Urinary bladder (tissue), 4 donors: ENCODE data around the gene SP6. TPM values are rescaled to one million over a fixed set of nuclear protein-coding genes. Genes with fewer than 3 reads are reported as not detected.
A peak's percentile ranks its signal among the peaks of the same experiment; 100 is the strongest.

Experiments used
- DNase-seq: peaks from one replicate; pipeline ENCODE4 v3.0.0-alpha.2; 2015; ENCODE audit errors: extremely low spot score
- H3K27ac ChIP-seq: one replicate; pipeline ENCODE4 v1.5.1; 2013; ENCODE audit warnings: low read depth, mild to moderate bottlenecking, moderate library complexity
- H3K36me3 ChIP-seq: one replicate; pipeline ENCODE4 v1.6.1; 2013; ENCODE audit warnings: mild to moderate bottlenecking, moderate library complexity; ENCODE audit not compliant: insufficient read depth
- H3K4me1 ChIP-seq: one replicate; pipeline ENCODE4 v1.6.1; 2013; ENCODE audit warnings: mild to moderate bottlenecking, moderate library complexity; ENCODE audit not compliant: insufficient read depth
- H3K4me3 ChIP-seq: one replicate; pipeline ENCODE4 v1.5.1; 2013; ENCODE audit warnings: low read depth, low read length
- WGBS: extraction: QIAGEN DNeasy Blood & Tissue Kit; methylation state at CpG from one replicate; pipeline ENCODE4 v1.1.7; 2013; 5-methylcytosine and 5-hydroxymethylcytosine counted together
- polyA plus RNA-seq: library from polyadenylated mRNA; stranded (reverse); fragments of 200-250 nt; gene quantifications from one replicate; pipeline ENCODE4 v1.2.3, GENCODE V29; 2013
- total RNA-seq: library from RNA; depleted of rRNA; stranded (reverse); fragments of >200 nt; gene quantifications from one replicate; pipeline ENCODE4 v1.2.3, GENCODE V29; 2014
- donor health status: healthy with polysubstance abuse.
- donor health status: healthy.

The SP6 gene
- total and polyA plus RNA-seq, 2 donors = 2.2 to 2.3 TPM

GRCh38 chr17:47841488-47842291 is 9.3 kb downstream of the SP6 start:
- no peak for DNase-seq
- Histone ChIP-seq H3K4me1 (no peaks in the 10 kb centered on the region), H3K27ac (no peak overlapping the region), H3K36me3 (no peaks in the 10 kb centered on the region), H3K4me3 (no peak overlapping the region)
- WGBS = 63% methylated on average over 16 of the region's 16 CpGs

- peak within 1 kb of the TSS; percentile 54 for H3K4me3 ChIP-seq
- under 1% methylated on average over 55 of the region's 55 CpGs for WGBS
- peak; percentile 43 for DNase-seq
- no peaks in the 10 kb centered on the region for H3K36me3 ChIP-seq
- H3K4me1 ChIP-seq = no peaks in the 10 kb centered on the region
- H3K27ac ChIP-seq = no peak within 1 kb of the TSS
These were observed 10.0 kb downstream of the SP6 start, which contains the start of gene SCRN2 for GRCh38 chr17:47840742-47841487. TSS of gene SCRN2 (minus strand) at chr17:47841273. CDS start at chr17:47840843, 430 bp downstream.

- DNase-seq = no peak
- no peak overlapping the region for H3K27ac ChIP-seq
- H3K36me3 ChIP-seq = no peaks in the 10 kb centered on the region
- WGBS = 47% methylated on average over 17 of the region's 17 CpGs
- no peaks in the 10 kb centered on the region for H3K4me1 ChIP-seq
- H3K4me3 ChIP-seq = peak overlapping the region; percentile 54
These were observed 10.8 kb downstream of the SP6 start for GRCh38 chr17:47840001-47840741.

- no peaks in the 10 kb centered on the region for H3K4me1 ChIP-seq
- H3K4me3 ChIP-seq = no peak overlapping the region
- no peak for DNase-seq
- no peak overlapping the region for H3K27ac ChIP-seq
- 90% methylated on average over 5 of the region's 5 CpGs for WGBS
- no peaks in the 10 kb centered on the region for H3K36me3 ChIP-seq
These were observed 11.9 kb downstream of the SP6 start for GRCh38 chr17:47839071-47839470.

GRCh38 chr17:47838636-47839035 is 12.3 kb downstream of the SP6 start:
- Histone ChIP-seq H3K4me1 (no peaks in the 10 kb centered on the region), H3K27ac (no peak overlapping the region), H3K4me3 (no peak overlapping the region), H3K36me3 (no peaks in the 10 kb centered on the region)
- 89% methylated on average over 13 of the region's 13 CpGs for WGBS
- DNase-seq = no peak

GRCh38 chr17:47837401-47838039 is 13.4 kb downstream of the SP6 start:
- 65% methylated on average over 13 of the region's 13 CpGs for WGBS
- H3K4me1 ChIP-seq = no peaks in the 10 kb centered on the region
- H3K36me3 ChIP-seq = no peaks in the 10 kb centered on the region
- DNase-seq = no peak
- H3K4me3 ChIP-seq = no peak overlapping the region
- no peak overlapping the region for H3K27ac ChIP-seq

GRCh38 chr17:47836601-47837000 is 14.4 kb downstream of the SP6 start:
- no peak for DNase-seq
- Histone ChIP-seq H3K36me3 (no peaks in the 10 kb centered on the region), H3K27ac (no peak overlapping the region), H3K4me3 (no peak overlapping the region), H3K4me1 (no peaks in the 10 kb centered on the region)
- WGBS = 82% methylated on average over 6 of the region's 6 CpGs

- no peak overlapping the region for H3K4me3 ChIP-seq
- H3K36me3 ChIP-seq = no peaks in the 10 kb centered on the region
- no peak overlapping the region for H3K27ac ChIP-seq
- 62% methylated on average over 5 of the region's 5 CpGs for WGBS
- no peak for DNase-seq
- H3K4me1 ChIP-seq = no peaks in the 10 kb centered on the region
These were observed 16.2 kb downstream of the SP6 start for GRCh38 chr17:47834756-47835155.

- DNase-seq = no peak
- Histone ChIP-seq H3K4me3 (peak overlapping the region; percentile 51), H3K27ac (no peak overlapping the region), H3K4me1 (no peaks in the 10 kb centered on the region), H3K36me3 (peaks cover 3% of the 10 kb centered on the region)
- 8% methylated on average over 7 of the region's 7 CpGs for WGBS
These were observed 19.0 kb downstream of the SP6 start for GRCh38 chr17:47831934-47832327.

GRCh38 chr17:47831003-47831933 is 19.7 kb downstream of the SP6 start, which contains the start of the genes LRRC46 and MRPL10:
TSS of gene LRRC46 (plus strand) at chr17:47831670. CDS start at chr17:47831990, 320 bp downstream.
TSS of gene MRPL10 (minus strand) at chr17:47831541. CDS start at chr17:47831511, 30 bp downstream.
- Histone ChIP-seq H3K4me3 (peak within 1 kb of the TSS; percentile 51), H3K36me3 (peaks cover 8% of the 10 kb centered on the region), H3K4me1 (no peaks in the 10 kb centered on the region), H3K27ac (peak within 1 kb of the TSS; percentile 43)
- peak; percentile 91 for DNase-seq
- under 1% methylated on average over 42 of the region's 42 CpGs for WGBS

GRCh38 chr17:47830396-47831002 is 20.5 kb downstream of the SP6 start:
- Histone ChIP-seq H3K36me3 (peaks cover 8% of the 10 kb centered on the region), H3K4me3 (peak overlapping the region; percentile 51), H3K4me1 (no peaks in the 10 kb centered on the region), H3K27ac (peak overlapping the region; percentile 43)
- no peak for DNase-seq
- WGBS = 67% methylated on average over 18 of the region's 18 CpGs

GRCh38 chr17:47829870-47830269 is 21.1 kb downstream of the SP6 start:
- no peak overlapping the region for H3K27ac ChIP-seq
- H3K36me3 ChIP-seq = peaks cover 8% of the 10 kb centered on the region
- H3K4me1 ChIP-seq = no peaks in the 10 kb centered on the region
- DNase-seq = no peak
- 86% methylated on average over 3 of the region's 3 CpGs for WGBS
- H3K4me3 ChIP-seq = no peak overlapping the region
